Stomach (tissue), 9 donors: ENCODE results near the gene EXOC4. TPM values are rescaled to one million over a fixed set of nuclear protein-coding genes. Genes with fewer than 3 reads are reported as not detected.

Experiments
- DNase-seq, 2 donors: peaks; one replicate each; pipeline versions ENCODE4 v3.0.0 to v3.0.0-alpha.2; 2013 to 2019
- H3K27ac ChIP-seq, 5 donors: fragments of 200-600 bp in 4 of 5; sonication (generic) in 4 of 5; one replicate each; pipeline ENCODE4 v1.5.1; 2013 to 2019; ENCODE audit warnings: mild to moderate bottlenecking in 1 of 5, moderate library complexity in 1 of 5
- H3K27me3 ChIP-seq, 3 donors: fragments of 200-600 bp; sonication (generic); one replicate each; pipeline ENCODE4 v1.5.1; 2017 to 2019; ENCODE audit warnings: mixed run types in 1 of 3
- H3K36me3 ChIP-seq, 4 donors: fragments of 200-600 bp; sonication (generic); 1 replicate in 3 of 4; 2 replicates in 1 of 4; pipeline ENCODE4 v1.5.1; 2016 to 2019
- H3K4me1 ChIP-seq, 4 donors: fragments of 200-600 bp; sonication (generic); one replicate each; pipeline ENCODE4 v1.5.1; 2016 to 2019
- H3K4me3 ChIP-seq, 4 donors: fragments of 200-600 bp; sonication (generic) in 3 of 4; one replicate each; pipeline ENCODE4 v1.5.1; 2016 to 2019; ENCODE audit warnings: mild to moderate bottlenecking in 1 of 4
- H3K9me3 ChIP-seq, 4 donors: fragments of 200-600 bp; sonication (generic); one replicate each; pipeline ENCODE4 v1.5.1; 2016 to 2019
- CTCF ChIP-seq, 7 experiments: fragments of 450-650 bp in 4 of 7; fragments of 200-600 bp in 3 of 7; sonication (generic) in 3 of 7; IDR thresholded peaks; one replicate each; pipeline ENCODE4 v1.5.1; 2016 to 2019; ENCODE audit warnings: antibody characterized with exemption in 7 of 7, control low read depth in 2 of 7, mild to moderate bottlenecking in 1 of 7
- EP300 ChIP-seq: sonication (generic); formaldehyde crosslinking; IDR thresholded peaks from one replicate; pipeline ENCODE4 v1.6.1; 2017; ENCODE audit warnings: antibody characterized with exemption
- POLR2A ChIP-seq, 4 donors: fragments of 450-650 bp; IDR thresholded peaks; one replicate each; pipeline ENCODE4 v1.6.1; 2016; ENCODE audit warnings: antibody characterized with exemption in 4 of 4, control low read depth in 2 of 4, mild to moderate bottlenecking in 1 of 4, moderate library complexity in 1 of 4
- POLR2AphosphoS5 ChIP-seq, 3 donors: sonication (generic); formaldehyde crosslinking; IDR thresholded peaks; one replicate each; pipeline ENCODE4 v1.6.1; 2016; ENCODE audit warnings: antibody characterized with exemption in 3 of 3
- WGBS, 5 donors: extraction: QIAGEN DNeasy Blood & Tissue Kit in 3 of 5; methylation state at CpG; one replicate each; pipeline versions ENCODE4 v1.1.5 to v1.1.7; 2013 to 2018; 5-methylcytosine and 5-hydroxymethylcytosine counted together
- intact Hi-C: fragments of 100-400 bp; cut with DNase I; formaldehyde crosslinking; loops from one replicate; pipeline ENCODE4 v1.15.1; 2023; ENCODE audit warnings: low total_unique reads
- polyA plus RNA-seq, 3 donors: library from polyadenylated mRNA; stranded (reverse); fragments of 200-250 nt; gene quantifications; one replicate each; pipeline ENCODE4 v1.2.3, GENCODE V29; 2013
- total RNA-seq, 5 donors: library from RNA; depleted of rRNA; stranded (reverse); fragments of >200 nt; gene quantifications; one replicate each; pipeline versions ENCODE4 v1.1.0 to v1.2.3, GENCODE V29; 2014 to 2016
- donor health status: healthy with polysubstance abuse.
- donor health status: Bipolar disorder and iron deficiency.
- donor health status: healthy.

EXOC4 gene
- total and polyA plus RNA-seq, 8 donors, result 14.1 to 339 (median 61.1) TPM

- WGBS, 5 donors, result 86 to 94% (median 91%) methylated on average over 4 to 5 of the region's 5 CpGs
- no peak for TF ChIP-seq CTCF (IDR thresholded peaks at IDR 0.05)
- no peak for TF ChIP-seq POLR2AphosphoS5 (IDR thresholded peaks at IDR 0.05)
- TF ChIP-seq POLR2A (IDR thresholded peaks at IDR 0.05), result no peak
- no peak for TF ChIP-seq EP300
Measured at GRCh38 chr7:133354546-133355324, 101.9 kb downstream of the EXOC4 start.

GRCh38 chr7:133355325-133355708 is 102.4 kb downstream of the EXOC4 start:
- Histone ChIP-seq H3K4me1 (peaks cover 0 to 6% (median 3%) of the 10 kb centered on the region in 4 donors), H3K36me3 (peaks cover 0 to 11% (median 8%) of the 10 kb centered on the region in 4 donors), H3K4me3 (no peak overlapping the region), H3K27ac (no peak overlapping the region), H3K9me3 (peaks cover 0 to 20% (median 14%) of the 10 kb centered on the region in 4 donors), H3K27me3 (no peaks in the 10 kb centered on the region)
- DNase-seq, result peak in 1 of 2 donors; percentile 20
- 64 to 80% (median 74%) methylated on average over 3 of the region's 3 CpGs for WGBS, 5 donors
- intact Hi-C loops, result no loop called here
- TF ChIP-seq POLR2A (IDR thresholded peaks at IDR 0.05), result no peak
- TF ChIP-seq POLR2AphosphoS5 (IDR thresholded peaks at IDR 0.05), result no peak

More at GRCh38 chr7:133354546-133355324, 101.9 kb downstream of the EXOC4 start:
- Histone ChIP-seq H3K4me1 (peaks cover 0 to 6% (median 3%) of the 10 kb centered on the region in 4 donors), H3K9me3 (peaks cover 0 to 24% (median 14%) of the 10 kb centered on the region in 4 donors), H3K27me3 (no peaks in the 10 kb centered on the region), H3K36me3 (peaks cover 0 to 11% (median 8%) of the 10 kb centered on the region in 4 donors), H3K4me3 (no peak overlapping the region), H3K27ac (no peak overlapping the region)
- intact Hi-C loops, result no loop called here
- DNase-seq, result no peak

GRCh38 chr7:133355822-133356221 is 102.9 kb downstream of the EXOC4 start:
- no peak overlapping the region for H3K4me3 ChIP-seq
- intact Hi-C loops, result no loop called here
- H3K9me3 ChIP-seq, result peaks cover 0 to 20% (median 14%) of the 10 kb centered on the region in 4 donors
- peaks cover 0 to 6% (median 3%) of the 10 kb centered on the region in 4 donors for H3K4me1 ChIP-seq
- DNase-seq, result no peak
- no peak overlapping the region for H3K27ac ChIP-seq
- TF ChIP-seq POLR2AphosphoS5 (IDR thresholded peaks at IDR 0.05) (no peak), CTCF (IDR thresholded peaks at IDR 0.05) (no peak), EP300 (no peak), POLR2A (IDR thresholded peaks at IDR 0.05) (no peak)
- H3K36me3 ChIP-seq, result peaks cover 0 to 13% (median 8%) of the 10 kb centered on the region in 4 donors
- H3K27me3 ChIP-seq, result no peaks in the 10 kb centered on the region
- 93 to 98% (median 96%) methylated on average over 3 of the region's 3 CpGs for WGBS, 5 donors

- intact Hi-C loops, result no loop called here
- 61 to 79% (median 70%) methylated on average over 3 of the region's 3 CpGs for WGBS, 5 donors
Measured at GRCh38 chr7:133358708-133359107, 105.8 kb downstream of the EXOC4 start.

More at GRCh38 chr7:133358708-133359107, 105.8 kb downstream of the EXOC4 start:
- Histone ChIP-seq H3K27me3 (no peaks in the 10 kb centered on the region), H3K27ac (no peak overlapping the region), H3K4me1 (peaks cover 0 to 6% (median 3%) of the 10 kb centered on the region in 4 donors), H3K9me3 (peaks cover 0 to 2% (median under 1%) of the 10 kb centered on the region in 4 donors), H3K4me3 (no peak overlapping the region), H3K36me3 (peaks cover 0 to 24% (median 8%) of the 10 kb centered on the region in 4 donors)
- TF ChIP-seq POLR2A (IDR thresholded peaks at IDR 0.05) (no peak), CTCF (IDR thresholded peaks at IDR 0.05) (no peak), EP300 (no peak), POLR2AphosphoS5 (IDR thresholded peaks at IDR 0.05) (no peak)
- no peak for DNase-seq
